Measurements from ENCODE around the gene JAZF1.

Gene JAZF1

DNA sequence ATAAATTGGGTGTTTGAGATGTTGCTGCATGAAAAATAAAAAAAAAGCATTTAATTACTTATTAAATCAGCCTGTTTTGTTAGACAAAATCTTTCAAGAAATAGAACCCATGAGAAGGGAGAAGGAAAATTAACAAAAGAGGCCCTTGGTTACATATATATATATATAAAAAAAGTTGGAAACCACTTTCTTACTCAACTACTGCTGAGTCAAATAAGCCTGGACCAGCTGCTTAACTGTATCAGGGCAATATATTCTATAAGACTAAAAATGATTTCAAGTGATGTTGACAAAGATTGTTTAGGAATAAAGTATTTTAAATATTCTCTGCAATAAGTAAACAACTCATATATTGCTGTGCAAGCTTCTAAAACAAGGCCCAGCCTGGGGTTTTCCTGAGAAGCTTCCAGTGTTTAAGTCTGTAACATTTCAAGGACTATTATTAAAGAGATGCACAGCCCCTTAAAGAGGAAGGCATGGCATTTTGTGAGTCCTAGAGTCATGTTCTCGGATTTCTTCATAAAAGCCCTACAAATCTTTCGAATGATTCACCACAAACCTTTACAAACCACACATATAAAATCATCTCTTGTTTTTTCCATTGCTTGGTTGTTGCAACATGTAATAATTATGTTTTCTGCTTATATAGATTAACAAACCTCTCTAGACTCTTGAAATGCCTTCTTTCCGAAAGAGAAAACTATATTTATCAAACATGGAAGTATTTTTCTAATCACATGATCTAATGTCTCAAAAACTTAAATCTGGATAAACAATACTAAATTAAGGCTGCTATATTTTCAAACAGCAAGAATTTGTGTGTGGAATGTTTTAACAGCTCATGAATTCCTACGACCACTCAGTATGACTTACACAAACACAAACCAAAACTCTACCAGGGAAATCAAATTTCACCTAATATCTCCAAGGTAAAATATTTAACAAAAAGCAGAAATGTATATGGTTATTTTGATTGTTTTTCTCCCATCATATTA lies 14.3 kb downstream of the JAZF1 start:
- DNase-seq: no peak
- ATAC-seq: peak; percentile 52

DNA sequence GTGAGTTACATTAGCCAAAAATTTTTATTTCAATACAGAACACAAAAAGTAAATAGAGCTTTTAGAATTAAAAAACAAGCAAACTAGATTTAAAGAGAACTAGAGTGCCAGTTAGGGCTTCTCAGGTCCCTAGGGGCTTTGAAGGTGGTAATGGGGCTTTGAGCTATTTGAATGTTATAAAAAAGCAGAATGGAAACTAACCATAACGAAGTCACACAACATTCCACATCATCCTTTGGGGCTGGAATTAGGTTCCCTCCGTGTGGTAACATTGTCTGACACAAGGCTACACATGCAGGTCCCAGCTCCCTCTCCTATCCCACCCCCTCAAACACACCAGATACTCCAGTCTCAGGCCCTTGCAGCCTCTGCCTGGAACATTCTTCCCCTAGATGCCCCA lies 15.3 kb downstream of the JAZF1 start:
- ATAC-seq (no peak), DNase-seq (no peak)

DNA sequence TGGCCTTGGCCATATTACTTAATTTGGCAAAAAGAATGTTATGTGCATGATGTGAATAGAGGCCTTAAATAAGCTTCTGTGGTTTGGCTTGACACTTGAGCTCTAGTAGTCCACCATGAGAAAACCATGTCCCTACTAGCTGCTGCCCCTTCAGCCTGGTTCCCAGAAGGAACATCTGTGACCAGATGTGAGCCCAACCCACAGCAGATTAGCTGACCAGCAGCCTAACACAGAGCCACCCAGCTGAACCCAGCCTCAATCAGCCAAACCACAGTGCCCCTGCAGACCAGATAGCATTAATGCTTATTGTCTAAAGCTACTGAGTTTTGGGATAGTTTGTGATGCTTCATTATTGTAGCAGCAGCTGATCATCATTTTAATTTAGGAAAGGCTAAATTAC lies 16.6 kb downstream of the JAZF1 start:
- no peak for DNase-seq
- ATAC-seq: no peak

DNA sequence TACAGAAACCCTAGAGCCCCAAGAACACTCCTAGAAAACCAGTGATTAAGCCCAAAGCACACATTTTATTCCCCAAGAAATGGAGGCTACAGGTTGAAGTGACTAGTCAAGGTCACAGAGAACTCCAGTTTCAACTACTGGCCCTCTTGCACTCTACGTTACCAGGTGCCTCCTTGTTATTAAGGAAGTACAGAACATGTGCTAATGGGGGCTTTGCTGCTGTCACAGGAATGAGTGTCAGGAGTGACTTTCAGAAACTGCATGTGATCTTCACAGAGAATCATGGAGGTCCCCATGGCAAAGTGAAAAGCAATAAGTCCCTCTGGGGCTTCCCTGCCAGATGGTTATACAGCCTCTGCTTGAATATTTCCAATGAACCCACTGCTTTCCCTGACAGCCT lies 19.3 kb downstream of the JAZF1 start:
- no peak for ATAC-seq
- no peak for DNase-seq

DNA sequence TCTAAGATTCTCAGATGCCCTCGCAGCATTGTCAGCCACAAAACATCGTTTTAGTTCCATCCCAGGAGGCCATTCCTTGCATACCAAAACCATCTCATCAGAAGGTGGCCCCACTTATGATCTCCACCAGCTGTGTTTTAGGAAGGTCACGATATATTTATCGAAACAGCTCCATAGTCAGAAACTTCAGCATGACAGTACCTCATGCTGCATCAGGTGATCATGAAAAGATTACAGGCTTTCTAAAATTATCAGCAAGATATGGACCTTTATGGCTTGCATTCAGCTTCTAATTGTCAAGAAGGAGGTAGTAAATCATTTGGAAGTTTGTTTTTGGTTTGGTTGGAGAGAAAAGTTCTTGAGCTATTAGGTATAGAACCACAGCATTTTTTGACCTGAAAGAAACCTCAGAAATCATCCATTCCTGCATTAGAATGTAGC lies 20.0 kb downstream of the JAZF1 start:
- no peak for ATAC-seq
- DNase-seq: no peak

DNA sequence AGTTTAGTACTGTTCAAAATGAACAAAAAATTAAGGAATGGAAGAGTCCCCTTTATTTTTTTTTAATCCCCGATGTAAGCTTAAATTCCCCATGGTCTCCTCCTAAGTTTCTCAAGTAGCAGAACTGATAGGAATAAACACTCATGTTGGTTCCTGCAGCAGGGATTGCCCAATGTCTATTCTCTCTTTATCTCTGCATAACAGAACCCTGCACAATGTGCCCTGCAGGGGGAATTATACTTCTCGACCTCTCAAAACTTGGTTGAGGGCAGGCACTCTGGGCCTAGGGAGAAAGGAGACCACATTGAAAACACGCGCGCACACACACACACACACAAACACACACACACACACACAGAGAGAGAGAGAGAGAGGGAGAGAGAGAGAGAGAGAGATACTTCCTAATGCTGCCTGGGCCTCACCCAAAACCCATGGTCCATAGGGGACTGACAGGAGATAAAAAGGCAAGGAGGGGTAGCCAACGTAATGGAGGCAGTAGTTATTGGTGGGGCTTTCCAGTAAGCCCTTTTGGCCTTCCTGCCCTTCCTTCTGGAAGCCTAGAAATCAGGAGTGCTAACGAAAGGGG lies 22.7 kb downstream of the JAZF1 start:
- ATAC-seq (no peak), DNase-seq (no peak)

DNA sequence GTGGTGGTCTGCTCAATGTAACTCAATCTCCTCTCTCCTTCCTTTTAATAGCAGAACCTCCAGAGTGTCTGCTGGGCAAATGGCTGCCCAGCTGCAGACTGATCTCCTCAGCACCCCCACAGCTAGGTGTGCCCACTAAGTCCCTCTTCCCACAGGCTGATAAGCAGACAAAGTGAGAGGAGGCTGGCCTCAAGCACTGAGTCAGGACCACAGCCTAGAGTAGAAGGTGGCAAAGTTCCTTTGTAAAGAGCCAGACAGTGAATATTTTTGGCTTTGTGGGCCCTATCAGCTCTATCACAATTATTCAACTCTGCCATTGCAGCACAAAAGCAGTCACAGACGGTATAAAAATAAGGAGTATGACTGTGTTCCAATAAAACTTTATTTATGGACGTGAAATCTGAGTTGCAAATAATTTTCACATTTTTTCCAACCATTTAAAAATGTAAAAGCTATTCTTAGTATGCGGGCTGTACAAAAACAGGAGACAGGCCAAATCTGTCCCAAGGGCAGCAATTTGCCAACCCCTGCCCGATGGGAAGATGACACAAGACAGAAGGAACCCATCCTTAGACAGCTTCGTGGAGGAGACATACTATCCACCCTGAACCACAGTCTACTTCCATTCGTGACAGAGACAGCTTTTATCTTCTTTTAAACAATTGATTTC lies 23.4 kb downstream of the JAZF1 start:
- DNase-seq: no peak
- ATAC-seq: peak; percentile 25

DNA sequence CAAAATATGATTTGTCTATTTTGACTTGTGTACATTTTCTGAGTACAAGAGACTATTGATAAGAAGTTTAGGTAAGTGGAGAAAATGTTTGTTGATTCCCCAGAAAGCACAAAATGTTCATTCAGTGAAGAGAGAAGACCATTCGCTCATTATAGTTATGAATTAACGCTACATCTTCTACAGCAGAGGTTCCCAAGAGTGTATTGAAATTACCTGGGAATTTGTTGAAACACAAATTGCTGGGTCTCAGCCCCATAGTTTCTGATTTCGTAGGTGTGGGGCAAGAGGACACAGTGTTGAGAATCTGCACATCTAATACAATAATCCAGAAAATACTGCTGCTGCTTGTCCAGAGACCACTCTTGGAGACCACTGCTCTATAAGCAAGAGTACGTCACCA lies 24.2 kb downstream of the JAZF1 start:
- ATAC-seq (no peak), DNase-seq (no peak)

DNA sequence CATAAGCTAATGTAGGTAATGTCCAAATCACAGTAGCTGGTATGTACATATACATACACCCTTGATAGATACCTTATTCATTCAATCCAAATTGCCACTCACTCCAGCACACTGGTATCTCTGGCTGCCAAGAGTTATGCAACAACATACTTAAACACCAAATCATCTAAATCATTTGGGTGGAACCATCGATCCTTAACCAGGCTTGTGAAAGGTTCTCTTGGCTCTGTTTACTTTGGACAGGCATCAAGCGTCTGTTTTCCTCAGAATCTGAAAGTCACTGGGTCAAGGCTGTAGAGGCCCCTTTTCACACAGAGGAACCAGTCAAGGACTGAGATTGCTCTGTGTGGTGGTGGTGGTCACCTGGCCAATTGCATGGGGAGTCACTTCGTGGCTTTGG lies 24.6 kb downstream of the JAZF1 start:
- ATAC-seq: no peak
- no peak for DNase-seq

DNA sequence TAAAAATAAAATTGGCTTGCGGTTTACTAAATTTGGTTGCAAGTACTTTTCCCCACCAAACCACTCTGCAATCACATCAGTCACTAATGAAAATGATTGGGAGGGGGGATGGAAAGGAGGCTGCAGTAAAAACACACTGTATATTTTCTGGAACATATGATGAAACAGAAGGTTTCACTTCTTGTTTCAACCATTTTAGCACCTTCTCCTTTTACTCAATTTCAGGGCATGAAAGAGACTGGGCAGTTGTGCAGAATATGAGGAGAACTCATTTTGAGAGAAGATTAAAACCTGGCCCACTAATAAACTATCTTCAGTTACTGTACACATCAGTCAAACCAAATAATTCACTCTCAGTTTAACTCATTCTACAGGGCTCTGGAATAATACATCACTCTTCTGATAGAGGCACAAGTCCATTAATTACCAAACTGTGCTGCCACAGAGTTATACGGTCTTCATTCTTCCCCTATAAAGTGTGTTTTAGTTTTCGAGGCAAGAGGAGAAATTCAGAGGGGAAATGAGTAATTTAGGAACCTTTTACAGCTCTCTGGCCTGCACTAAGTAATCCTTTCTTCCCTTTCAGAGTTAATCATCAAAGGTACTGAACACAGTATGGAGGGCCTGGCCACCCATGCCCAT lies 25.5 kb downstream of the JAZF1 start:
- ATAC-seq: peak; percentile 71
- DNase-seq: no peak

DNA sequence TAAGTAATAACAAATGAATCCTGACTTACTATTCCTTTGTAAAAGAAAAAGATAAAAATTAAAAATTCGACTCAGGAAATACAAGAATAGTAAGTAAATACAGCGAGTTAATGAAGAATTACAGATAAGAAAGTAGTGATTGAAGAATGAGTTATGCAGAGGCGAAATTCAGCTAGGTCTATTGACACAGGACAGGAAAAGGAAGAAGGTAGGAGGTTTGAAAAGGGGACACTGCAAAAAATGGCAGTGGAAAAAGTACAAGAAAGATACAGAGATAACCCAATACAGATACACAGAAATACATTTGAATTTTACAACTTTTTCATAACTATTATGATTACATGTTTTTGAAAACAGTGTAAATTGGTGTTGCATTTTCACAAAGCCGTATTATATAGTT lies 28.0 kb downstream of the JAZF1 start:
- no peak for ATAC-seq
- DNase-seq: no peak

DNA sequence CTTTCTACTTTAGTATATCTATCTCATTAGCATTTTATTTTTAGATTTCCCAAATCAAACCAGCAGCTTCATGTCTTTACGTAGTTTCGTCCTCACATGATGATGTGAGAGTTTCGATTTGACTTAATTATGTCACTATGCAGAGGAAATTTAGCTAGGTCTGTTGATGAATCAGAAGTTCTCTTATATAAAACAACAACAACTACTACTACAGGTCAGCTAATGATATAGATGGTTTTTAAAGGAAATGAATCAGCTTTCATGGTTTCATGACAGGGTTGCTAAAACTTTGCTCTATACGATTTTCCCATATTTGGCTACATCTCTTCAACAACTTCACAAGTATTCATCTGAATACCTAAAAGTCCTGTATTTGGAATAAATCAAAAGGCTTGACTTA lies 28.6 kb downstream of the JAZF1 start:
- no peak for DNase-seq
- peak; percentile 61 for ATAC-seq

DNA sequence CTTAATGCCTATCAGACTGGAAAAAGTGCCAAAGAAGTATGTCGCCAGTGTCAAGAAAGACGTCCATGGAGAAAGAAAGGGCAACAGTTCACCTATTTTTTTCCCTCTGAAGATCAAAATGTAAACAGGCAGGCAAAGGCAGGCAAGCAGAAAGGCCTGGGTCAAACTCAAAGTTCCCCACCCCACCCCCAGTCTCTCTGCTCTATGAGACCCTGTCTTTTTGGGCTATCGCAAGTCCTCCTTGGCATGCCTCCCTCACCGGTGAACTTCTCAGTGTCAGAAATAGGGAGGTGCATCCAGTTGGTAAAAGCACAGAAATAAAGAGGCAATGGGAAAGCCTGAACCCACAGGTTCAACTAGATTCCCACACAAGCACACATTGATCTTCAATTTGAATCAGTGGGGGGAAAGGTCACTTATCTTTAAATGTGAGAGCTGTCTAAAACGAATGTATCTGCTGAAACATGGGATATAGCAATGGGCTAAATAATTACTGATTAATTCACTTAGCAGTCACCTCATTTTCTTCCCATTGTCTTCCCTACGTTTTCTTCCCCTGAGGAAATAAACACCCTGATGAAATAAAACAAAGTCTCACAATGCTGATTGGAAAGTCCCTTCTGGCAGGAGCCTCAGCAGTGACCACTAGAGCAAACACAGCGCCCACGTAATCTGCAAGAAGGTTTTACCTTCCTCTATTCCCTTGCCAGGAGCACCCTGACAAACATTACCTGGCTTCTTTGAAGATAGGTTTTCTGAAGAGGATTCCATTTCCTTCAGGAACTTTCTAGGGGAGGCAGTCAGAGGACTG lies 31.1 kb downstream of the JAZF1 start:
- ATAC-seq: peak; percentile 24
- no peak for DNase-seq

DNA sequence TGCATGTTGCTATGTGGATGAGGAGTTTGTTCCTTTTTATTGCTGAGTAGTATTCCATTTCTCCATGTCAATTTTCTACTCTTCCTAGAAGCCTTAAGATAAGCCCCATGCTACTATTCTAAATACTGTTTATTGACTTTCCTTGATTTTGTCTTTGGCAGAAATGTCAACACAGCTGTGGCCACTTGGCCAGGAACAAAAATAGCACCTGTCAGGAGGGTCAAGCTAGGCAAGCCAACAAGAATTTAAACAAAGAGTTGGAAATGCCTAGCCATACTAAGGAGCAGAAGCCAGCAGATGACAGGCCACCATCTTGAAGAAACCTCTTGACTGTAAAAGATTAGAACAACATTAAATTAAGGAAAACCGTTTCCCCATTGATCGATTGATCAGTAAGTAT lies 34.7 kb downstream of the JAZF1 start:
- DNase-seq (no peak), ATAC-seq (no peak)

DNA sequence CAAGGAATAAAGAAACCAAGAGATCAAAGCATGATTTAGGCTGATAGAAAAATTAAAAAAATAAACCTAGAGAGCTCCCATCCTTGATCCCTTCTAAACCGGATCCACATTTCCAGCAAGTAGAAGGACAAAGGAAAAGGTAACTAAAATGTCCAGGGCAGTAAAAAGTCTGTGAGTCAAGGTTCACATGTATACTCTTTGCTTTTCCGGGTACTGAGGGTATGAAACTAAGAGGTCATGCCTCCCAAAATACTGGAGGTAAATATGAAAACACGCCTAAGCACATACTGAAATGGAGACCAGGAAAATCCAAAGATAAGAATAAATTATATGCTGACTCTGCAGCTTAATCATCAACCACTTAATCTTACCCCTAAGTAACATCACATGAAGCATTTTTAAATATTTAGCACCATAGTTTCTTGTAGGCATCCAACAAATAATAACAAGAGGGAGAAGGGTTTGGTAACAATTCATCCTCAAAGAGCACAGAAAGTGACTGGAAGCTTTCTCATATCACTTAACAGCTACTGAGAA lies 35.4 kb downstream of the JAZF1 start:
- no peak for DNase-seq
- ATAC-seq: no peak

DNA sequence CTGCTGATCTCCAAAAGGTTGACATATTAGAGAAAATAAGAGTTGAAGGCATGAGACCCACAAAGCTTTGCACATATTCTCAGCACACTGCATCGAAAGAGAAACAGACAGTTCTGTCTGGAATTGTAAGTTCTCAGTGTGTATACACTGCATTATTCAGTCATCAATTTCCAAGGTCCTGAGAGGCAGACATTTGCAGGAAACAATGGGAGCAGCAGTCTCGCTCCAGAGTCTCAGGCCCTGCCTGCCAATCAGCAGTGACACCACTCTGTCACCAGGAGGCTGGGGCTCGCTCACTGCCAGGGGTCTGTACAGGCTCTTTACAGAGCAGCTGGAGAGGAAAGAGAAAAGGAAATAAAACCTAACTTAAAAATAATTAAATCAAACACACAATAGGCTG lies 36.3 kb downstream of the JAZF1 start:
- DNase-seq (no peak), ATAC-seq (no peak)

DNA sequence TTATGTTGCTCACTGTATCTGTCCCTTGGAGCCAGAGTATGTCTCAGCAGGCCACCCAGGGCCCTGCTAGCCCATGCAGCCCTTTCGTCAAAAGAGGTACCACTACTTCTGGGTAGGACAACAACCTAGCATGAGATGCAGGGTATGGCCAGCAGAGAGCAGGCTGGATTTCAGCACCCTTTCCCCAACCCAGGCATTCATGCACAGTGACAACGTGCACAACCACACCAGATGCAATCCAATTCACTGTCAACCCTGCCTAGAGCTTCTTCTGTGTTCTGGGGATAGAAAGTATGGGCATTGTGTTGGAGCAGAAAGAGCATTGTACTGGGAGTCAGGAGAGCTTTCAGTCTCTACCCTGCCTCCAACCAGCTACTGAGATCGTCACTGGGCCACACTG lies 37.9 kb downstream of the JAZF1 start:
- no peak for DNase-seq
- peak; percentile 36 for ATAC-seq

DNA sequence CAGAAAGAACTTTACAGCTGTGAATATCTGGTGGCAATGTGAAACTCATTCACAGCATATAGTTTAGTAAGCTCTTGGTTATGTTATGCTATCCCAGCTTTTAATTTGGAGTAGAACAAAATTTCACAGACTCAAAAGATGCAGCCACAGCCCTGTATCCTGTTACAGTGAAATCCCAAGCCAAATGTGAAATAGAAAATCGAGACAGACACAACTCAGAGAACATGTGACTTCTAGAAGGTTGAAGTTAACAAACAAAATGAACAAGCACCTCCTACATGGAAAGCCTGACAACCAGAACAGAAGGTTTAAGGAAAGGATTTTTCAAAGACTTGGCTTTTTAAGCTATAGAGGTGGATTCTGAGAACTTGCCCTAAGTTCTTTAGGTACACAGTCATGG lies 39.6 kb downstream of the JAZF1 start:
- DNase-seq (no peak), ATAC-seq (no peak)

DNA sequence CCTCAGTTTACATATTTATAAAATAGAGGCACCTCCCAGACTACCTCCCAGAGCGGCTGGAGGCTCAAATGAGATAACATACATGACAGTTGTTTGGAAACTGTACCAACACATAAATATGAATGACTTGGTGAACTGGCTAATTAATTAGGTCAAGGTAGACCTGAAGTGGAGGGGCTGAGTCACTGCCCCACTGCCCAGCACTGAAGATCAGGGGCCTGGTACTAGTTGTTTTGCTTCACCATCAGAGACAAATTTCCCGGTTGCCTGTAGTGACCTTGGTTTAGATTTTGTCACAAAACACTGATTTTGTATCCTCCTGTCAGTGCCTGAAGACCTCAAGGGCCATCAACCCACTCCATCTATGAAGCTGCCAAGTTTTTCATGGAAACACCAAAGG lies 41.8 kb downstream of the JAZF1 start:
- DNase-seq (no peak), ATAC-seq (no peak)

DNA sequence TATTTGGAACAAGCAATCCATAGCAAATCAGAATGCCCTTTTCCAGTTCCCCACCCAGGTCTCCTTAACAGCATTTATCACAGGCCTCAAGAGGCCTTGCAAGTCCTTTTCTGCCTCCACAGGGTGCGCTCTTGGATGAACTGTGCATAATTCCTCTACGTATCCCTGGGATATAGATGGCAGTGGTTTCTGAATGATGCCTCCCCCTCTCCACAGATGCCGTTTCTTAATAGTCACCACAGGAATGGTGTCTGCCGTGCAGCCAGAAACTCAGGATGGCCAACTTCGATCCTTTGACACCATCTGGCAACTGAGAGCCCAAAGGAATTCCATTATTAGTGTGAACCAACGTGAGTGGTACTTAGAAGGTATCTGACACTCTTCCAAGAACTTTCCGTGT lies 43.1 kb downstream of the JAZF1 start:
- ATAC-seq: no peak
- DNase-seq: no peak

DNA sequence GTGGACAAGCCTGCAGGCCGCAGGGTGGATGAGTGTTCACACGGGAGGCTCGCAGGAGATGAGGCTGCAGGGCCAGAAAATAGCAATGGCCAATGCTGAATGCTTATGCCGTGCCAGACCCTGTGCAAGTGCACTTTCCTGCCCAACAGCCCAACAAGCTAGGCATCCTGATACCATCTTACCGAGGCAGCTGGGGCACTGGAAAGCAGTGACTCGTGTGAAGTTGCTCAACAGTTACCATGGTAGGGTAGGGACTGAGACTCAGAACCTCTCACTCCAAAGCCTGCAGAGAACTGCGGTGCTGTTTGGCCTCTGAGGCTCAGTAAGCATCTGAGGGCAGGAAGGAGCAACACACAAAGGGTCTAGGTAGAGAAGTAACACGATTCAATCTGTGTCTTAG lies 43.7 kb downstream of the JAZF1 start:
- no peak for DNase-seq
- peak; percentile 76 for ATAC-seq

DNA sequence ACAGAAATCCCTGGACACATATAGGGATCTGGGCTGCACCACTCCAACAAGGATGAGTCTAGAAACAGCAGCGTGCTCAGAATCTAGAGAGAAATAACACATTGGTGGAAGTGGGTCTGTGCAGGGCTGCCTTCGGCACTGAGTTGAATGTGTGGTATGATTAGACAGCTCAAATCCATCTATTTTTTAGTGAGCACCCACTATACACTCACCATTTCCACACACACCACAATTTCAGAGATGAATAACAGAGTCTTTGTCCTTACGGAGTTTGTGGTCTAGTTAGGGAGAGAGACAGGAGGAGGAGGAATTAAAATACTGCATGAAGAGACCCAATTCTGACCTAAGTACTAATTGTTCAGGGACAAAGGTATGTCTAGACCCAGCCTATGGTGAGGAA lies 44.2 kb downstream of the JAZF1 start:
- DNase-seq (no peak), ATAC-seq (peak; percentile 76)
